Stimulated activated CD8-positive, alpha-beta memory T cell treated with anti-CD3 and anti-CD28 coated beads, Interleukin-7, amount 100 ng/mL, for 1 hour (primary cell): Measurements from ENCODE around the gene KRT39.

ENCODE experiments used
- DNase-seq, 2 donors: peaks; one replicate each; pipeline ENCODE4 v3.0.0-alpha.2; 2020; ENCODE audit warnings: low read depth in 2 of 2

KRT39 gene

GRCh38 chr17:40980596-40980995, 13.8 kb upstream of the KRT39 start:
- no peak for DNase-seq

- no peak for DNase-seq
Measured at GRCh38 chr17:40980117-40980516, 13.4 kb upstream of the KRT39 start.

- no peak for DNase-seq
Measured at GRCh38 chr17:40978575-40979151, 11.9 kb upstream of the KRT39 start.

GRCh38 chr17:40975516-40975915, 8.8 kb upstream of the KRT39 start:
- no peak for DNase-seq

GRCh38 chr17:40974366-40974765, 7.6 kb upstream of the KRT39 start:
- DNase-seq = no peak

- DNase-seq = no peak
Measured at GRCh38 chr17:40967582-40967981, 834 bp upstream of the KRT39 start.

GRCh38 chr17:40963838-40964237, 2.9 kb downstream of the KRT39 start:
- no peak for DNase-seq

GRCh38 chr17:40962059-40962561, 4.6 kb downstream of the KRT39 start:
- DNase-seq = no peak

- DNase-seq = no peak
Measured at GRCh38 chr17:40961591-40961990, 5.2 kb downstream of the KRT39 start.

- no peak for DNase-seq
Measured at GRCh38 chr17:40960144-40960543, 6.6 kb downstream of the KRT39 start.

- DNase-seq = no peak
Measured at GRCh38 chr17:40958086-40958953, 8.4 kb downstream of the KRT39 start.

- DNase-seq = no peak
Measured at GRCh38 chr17:40956401-40957254, 10.1 kb downstream of the KRT39 start.

GRCh38 chr17:40953881-40954280, 12.9 kb downstream of the KRT39 start:
- no peak for DNase-seq

- no peak for DNase-seq
Measured at GRCh38 chr17:40952661-40953060, 14.1 kb downstream of the KRT39 start.

- DNase-seq = no peak
Measured at GRCh38 chr17:40952154-40952553, 14.6 kb downstream of the KRT39 start.

- DNase-seq = no peak
Measured at GRCh38 chr17:40951011-40951622, 15.6 kb downstream of the KRT39 start.

- DNase-seq = no peak
Measured at GRCh38 chr17:40950176-40950575, 16.6 kb downstream of the KRT39 start.

GRCh38 chr17:40949418-40949817, 17.3 kb downstream of the KRT39 start:
- DNase-seq = no peak

- no peak for DNase-seq
Measured at GRCh38 chr17:40947929-40948328, 18.8 kb downstream of the KRT39 start.

- no peak for DNase-seq
Measured at GRCh38 chr17:40945414-40945813, 21.3 kb downstream of the KRT39 start.

GRCh38 chr17:40944531-40944930, 22.2 kb downstream of the KRT39 start:
- no peak for DNase-seq

GRCh38 chr17:40942553-40942952, 24.2 kb downstream of the KRT39 start:
- no peak for DNase-seq
